COLO668 (cell line): ENCODE data around the gene MIX23.
A peak's percentile ranks its signal among the peaks of the same experiment; 100 is the strongest.

Experiments
- DNase-seq: peaks from one replicate; lab custom pipeline; 2025; ENCODE audit not compliant: unreplicated experiment; lab: John Stamatoyannopoulos, UW

Gene MIX23

GRCh38 chr3:122382888-122383666 is at the start of gene MIX23:
MIX23 (minus strand) TSS chr3:122383231; CDS start chr3:122383224, 7 bp downstream.
- peak; percentile 86 for DNase-seq

GRCh38 chr3:122430371-122430770 is 47.3 kb upstream of the MIX23 start:
- DNase-seq = no peak

- DNase-seq = no peak
Observed at GRCh38 chr3:122427857-122428471, 44.9 kb upstream of the MIX23 start.

DNA sequence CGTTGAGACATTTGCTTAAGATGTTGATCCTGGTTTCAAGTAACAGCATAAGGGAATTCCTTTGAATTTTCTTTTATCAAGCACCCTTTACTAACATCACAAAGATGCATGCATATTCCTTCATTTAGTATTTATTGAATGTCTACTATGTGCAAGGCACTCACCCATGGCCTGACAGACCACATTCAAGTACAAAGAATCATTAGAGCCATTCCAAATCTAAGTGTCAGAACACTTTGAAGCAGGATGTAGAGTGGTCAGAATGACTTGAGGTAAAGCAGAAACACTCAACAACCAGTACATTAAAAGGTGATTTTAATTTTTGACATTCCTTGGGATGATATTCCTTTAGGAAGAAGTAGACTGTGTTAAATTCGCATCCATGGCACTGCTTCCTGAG is 38.8 kb upstream of the MIX23 start:
- no peak for DNase-seq

- DNase-seq = no peak
Observed at GRCh38 chr3:122421101-122421500, 38.1 kb upstream of the MIX23 start.

DNA sequence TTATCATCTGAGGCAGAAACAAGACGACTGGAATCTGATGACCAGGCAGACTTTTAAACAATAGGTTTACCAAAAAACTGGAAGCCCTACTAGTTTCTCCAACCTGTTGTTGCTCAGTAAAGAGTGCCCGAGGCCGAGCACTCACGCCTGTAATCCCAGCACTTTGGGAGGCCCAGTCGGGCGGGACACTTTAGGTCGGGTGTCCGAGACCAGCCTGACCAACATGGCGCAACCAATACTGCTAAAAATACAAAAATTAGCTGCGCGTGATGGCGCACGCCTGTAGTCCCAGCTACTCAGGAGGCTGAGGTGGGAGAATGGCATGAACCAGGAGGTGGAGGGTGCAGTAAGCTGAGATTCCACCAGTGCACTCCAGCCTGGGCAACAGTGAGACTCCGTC is 33.9 kb upstream of the MIX23 start:
- no peak for DNase-seq

DNA sequence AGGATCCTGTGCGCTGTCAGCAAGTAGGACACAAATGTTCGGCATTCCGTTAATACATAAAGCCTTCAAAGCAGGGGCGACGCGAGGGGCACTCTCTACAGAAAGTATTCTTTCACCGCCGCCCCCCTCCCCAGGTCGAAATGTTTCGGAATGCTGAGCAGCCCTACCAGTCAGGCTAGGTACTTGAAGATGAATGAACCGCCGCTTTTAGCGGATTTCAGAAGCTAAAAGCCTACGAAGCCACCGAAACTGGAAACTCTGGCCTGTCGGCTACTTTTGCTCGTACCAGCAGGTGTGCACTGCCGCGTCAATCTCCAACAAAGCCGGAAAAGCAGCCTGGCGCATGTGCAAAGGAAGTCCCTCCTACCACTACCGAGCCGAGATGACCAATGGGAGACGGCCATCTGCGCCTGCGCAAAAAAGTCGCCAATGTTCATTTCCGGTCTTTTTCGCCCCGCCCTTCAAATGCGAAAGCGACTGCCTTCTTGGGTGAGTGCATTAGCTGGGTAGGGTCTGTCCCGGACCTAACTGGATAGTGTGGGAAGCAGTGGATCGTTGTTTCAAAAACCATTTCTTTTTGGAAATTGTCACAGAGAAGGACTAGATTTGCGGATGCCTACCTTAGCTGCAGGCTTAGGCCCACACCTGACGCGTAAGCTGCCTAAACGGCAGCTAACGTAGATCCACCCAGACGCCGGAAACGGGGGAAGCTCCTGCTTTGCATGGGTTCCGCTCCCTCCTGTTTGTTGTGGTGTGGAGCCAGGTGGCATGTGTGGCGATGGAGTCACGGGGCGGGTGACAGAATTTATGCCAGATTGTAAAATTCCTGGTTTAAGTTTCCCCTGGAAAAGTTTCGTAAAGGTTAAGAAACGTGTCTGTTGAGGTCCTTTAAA is 33.0 kb upstream of the MIX23 start, which contains the start of gene WDR5B:
WDR5B (minus strand) TSS at position 301 of the 893 bp plus-strand sequence. CDS start 534 bp downstream, outside the sequence.
- no peak for DNase-seq

- no peak for DNase-seq
Observed at GRCh38 chr3:122415104-122415744, 32.2 kb upstream of the MIX23 start.

- no peak for DNase-seq
Observed at GRCh38 chr3:122414391-122414790, 31.4 kb upstream of the MIX23 start.

DNA sequence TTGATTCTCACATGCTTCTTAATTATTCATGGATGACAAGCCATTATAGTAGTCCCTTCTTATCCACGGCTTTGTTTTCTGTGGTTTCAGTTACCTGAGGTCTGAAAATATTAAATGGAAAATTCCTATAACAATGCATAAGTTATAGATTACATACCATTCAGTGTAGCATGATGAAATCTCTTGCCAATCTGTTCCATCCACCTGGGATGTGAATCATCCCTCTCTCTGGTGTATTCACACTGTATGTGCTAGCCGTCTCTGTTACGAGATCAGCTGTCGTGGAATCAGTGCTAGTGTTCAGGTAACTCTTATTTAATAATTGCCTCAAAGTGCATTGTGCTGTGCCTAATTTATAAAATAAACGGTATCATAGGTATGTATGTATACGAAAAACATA is 27.6 kb upstream of the MIX23 start:
- DNase-seq = no peak

DNA sequence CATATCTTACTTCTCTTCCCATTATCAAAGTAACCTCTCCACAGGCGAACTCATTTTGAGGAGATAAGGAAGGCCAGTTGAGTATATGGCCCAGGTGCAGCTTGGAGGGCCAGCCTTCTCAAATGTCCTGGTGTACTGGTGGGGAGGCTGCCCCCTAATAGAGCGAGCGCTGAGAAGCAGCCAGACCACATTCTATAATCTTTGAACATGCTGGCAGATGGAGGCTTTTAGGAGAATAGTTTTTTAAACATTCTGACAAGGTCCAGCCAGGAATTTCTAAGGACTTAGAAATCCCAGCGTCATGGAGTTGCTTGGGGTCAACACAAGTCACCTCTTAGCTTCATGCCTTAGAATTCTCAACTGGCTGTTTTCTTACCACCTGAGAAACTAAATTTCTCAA is 27.1 kb upstream of the MIX23 start:
- no peak for DNase-seq

DNA sequence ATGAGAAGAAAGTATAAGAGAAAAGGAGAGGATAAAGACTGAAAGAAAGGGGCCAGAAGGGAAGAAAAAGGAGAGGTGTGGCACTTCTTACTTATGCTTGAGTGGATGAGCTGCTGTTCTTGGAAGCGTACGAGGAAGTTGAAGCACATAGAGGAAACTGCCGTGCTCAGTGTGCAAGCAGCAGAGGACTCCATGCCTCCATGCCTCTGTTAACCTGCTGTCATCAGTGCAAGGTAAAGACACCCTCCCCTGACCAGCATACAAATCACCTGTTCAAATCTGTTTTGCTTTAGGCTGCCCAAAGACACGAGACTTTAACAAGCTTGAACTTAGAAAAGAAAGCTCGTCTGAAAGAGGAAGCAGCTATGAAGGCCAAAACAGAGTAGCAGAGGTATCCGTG is 26.4 kb upstream of the MIX23 start:
- no peak for DNase-seq

DNA sequence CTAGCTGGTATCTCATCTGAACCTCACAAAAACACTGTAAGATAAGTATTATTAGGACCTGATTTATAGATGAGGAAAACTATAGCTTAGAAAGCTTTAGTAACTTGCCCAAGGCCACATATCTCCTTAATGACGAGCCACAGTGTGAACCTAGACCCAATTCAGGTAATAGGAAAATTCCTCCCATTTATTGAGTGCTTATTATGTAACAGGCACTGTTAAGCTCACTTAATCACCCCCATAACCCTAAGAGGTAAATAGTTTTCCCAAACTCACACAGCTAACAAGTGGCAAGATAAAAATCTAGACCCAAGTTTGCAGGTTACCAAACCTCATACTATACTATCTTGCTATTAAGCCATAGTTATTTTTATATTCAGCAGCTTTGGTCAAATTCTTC is 24.9 kb upstream of the MIX23 start:
- DNase-seq = no peak

DNA sequence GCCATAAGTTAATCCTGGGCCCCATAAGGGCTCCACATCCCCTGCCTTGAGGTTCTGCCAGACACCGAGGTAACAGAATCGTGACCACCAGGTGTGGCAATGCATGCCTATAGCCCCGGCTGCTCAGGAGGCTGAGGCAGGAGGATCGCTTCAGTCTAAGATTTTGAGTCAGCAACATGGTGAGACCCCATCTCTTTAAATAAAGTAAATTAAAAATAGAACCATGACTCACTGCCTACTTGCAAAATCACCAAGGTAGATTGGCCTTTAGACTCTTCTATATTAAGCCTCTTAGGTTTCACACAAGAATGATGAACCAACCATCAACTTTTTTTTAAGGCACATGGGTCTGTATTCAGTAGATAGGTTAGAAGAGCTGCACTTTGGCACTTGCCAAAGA is 23.2 kb upstream of the MIX23 start:
- DNase-seq = no peak

DNA sequence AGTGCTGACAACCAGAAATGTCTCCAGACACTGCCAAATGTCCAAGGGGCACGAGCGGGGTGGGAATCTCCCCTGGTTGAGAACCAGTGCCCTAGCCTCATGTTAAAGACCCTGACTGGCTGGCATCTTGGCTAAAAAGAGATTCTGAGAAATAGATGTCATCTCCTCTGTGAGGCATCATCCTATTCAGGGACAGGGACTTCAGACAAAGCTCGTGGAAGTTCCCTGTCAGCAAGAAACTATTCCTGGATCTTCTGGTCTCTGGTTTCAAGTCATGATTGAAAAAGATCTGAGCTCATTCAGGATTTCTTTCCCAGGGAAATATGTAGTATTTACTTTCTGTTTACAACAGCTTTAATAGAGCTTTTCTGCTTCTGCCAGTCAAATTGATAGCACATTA is 22.0 kb upstream of the MIX23 start:
- no peak for DNase-seq

GRCh38 chr3:122403489-122403888 is 20.5 kb upstream of the MIX23 start:
- DNase-seq = no peak

DNA sequence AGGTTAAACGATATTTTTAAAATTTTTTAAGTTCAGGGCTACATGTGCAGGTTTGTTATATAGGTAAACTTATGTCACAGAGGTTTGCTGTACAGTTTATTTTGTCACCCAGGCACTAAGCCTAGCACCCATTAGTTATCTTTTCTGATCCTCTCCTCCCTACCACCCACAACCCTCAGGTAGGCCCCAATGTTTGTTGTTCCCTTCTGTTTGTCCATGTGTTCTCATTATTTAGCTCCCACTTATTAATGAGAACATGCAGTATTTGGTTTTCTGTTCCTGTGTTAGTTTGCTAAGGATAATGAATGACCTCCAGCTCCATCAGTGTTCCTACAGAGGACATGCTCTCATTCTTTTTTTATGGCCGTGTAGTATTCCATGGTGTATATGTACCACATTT is 15.9 kb upstream of the MIX23 start:
- no peak for DNase-seq

- no peak for DNase-seq
Observed at GRCh38 chr3:122397201-122397600, 14.2 kb upstream of the MIX23 start.

GRCh38 chr3:122396511-122396910 is 13.5 kb upstream of the MIX23 start:
- no peak for DNase-seq

GRCh38 chr3:122395582-122395981 is 12.6 kb upstream of the MIX23 start:
- no peak for DNase-seq

- DNase-seq = no peak
Observed at GRCh38 chr3:122394173-122394572, 11.1 kb upstream of the MIX23 start.
